ENCODE data around the gene SLCO4C1. TPM values are rescaled to one million over a fixed set of nuclear protein-coding genes. Genes with fewer than 3 reads are reported as not detected.

SLCO4C1 gene
- total RNA-seq, 4 donors from 2014 or later: not detected

DNA sequence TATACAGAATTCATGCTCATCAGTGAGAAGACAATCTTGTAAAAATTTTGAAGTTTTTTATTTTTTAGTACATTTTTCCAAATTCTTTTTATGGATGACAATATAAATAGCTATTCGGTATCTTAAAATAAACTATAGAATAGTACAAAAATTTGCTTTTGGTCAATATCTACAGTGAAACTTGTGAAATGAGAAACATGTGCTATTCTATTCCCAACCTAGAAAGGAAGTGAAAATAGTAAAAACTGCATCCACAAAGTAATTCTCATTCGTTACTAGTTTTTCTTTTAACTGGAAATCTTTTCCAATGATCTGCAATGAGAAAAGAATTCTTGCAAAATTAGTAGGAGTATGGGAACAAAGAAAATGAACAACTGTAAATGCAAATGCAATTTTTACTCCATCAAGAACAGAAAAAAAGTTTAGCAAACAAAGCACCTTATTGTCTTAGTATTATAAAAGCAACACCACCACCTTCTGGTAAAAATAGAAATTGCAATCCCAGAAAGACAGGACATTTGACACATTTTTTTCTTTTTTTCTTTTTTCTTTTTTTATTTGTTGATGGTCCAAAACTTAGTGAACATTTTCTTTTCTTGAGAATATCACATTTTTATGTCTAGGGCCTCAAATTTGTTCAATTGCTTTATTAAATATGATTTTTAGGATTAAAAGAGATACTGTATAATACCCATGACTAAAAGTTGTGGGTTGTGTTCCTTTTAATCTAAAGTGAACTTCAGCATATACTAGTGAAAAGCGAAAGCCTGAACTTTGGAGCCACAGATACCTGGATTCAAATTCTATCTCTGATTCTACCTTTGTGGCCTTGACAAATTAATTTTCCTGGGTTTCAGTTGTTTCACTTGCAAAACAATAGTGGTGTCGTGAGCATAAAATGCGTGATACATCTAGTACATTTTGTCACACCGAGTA, 72.3 kb downstream of the SLCO4C1 start:
- ATAC-seq (no peak), DNase-seq (no peak)
- peak in 1 of 5 experiments; percentile 32 for TF ChIP-seq CTCF (IDR thresholded peaks at IDR 0.05 in 4 of 5, conservative IDR thresholded peaks at IDR 0.05 in 1 of 5)
- TF ChIP-seq POLR2A (IDR thresholded peaks at IDR 0.05): no peak
- Histone ChIP-seq H3K27me3 (no peaks in the 10 kb centered on the region), H3K4me1 (no peaks in the 10 kb centered on the region), H3K4me3 (no peak overlapping the region), H3K36me3 (no peaks in the 10 kb centered on the region), H3K9me3 (no peaks in the 10 kb centered on the region), H3K27ac (no peak overlapping the region)
- in situ Hi-C loops (cut with MboI; ENCODE audit: low sequenced_read_pairs in 4 of 4): no loop called here
- intact Hi-C loops (cut with DNase I; ENCODE audit: low total_unique reads): no loop called here

DNA sequence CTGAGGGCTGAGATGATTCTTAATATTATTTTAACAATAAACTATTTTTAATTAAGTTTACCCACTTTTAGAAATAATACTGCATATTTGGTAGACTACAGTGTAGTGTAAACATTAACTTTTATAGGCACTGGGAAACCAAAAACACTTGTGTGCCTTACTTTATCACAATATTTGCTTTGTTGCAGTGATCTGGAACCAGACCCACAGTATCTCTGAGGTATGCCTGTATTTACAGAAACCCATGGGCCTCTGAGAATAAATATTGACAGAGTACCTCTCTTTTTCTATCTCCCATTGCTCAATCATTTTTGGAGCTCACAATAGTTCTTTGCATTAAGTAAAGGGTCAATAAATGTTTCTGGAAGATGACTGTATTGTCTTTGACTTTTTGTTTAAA, 73.3 kb downstream of the SLCO4C1 start:
- no peak for TF ChIP-seq CTCF (IDR thresholded peaks at IDR 0.05 in 4 of 5, conservative IDR thresholded peaks at IDR 0.05 in 1 of 5)
- Histone ChIP-seq H3K27me3 (no peaks in the 10 kb centered on the region), H3K9me3 (no peaks in the 10 kb centered on the region), H3K4me1 (no peaks in the 10 kb centered on the region), H3K4me3 (no peak overlapping the region), H3K36me3 (no peaks in the 10 kb centered on the region), H3K27ac (no peak overlapping the region)
- intact Hi-C loops (cut with DNase I; ENCODE audit: low total_unique reads): no loop called here
- ATAC-seq (no peak), DNase-seq (no peak)
- in situ Hi-C loops (cut with MboI; ENCODE audit: low sequenced_read_pairs in 4 of 4): no loop called here

GRCh38 chr5:102221949-102222348, 74.1 kb downstream of the SLCO4C1 start:
- H3K4me3 ChIP-seq: no peak overlapping the region
- H3K4me1 ChIP-seq: no peaks in the 10 kb centered on the region
- DNase-seq: no peak
- H3K9me3 ChIP-seq: no peaks in the 10 kb centered on the region
- intact Hi-C loops (cut with DNase I; ENCODE audit: low total_unique reads) (no loop called here), in situ Hi-C loops (cut with MboI; ENCODE audit: low sequenced_read_pairs in 4 of 4) (no loop called here)
- TF ChIP-seq POLR2A (IDR thresholded peaks at IDR 0.05) (no peak), CTCF (IDR thresholded peaks at IDR 0.05 in 4 of 5, conservative IDR thresholded peaks at IDR 0.05 in 1 of 5) (no peak)
- no peaks in the 10 kb centered on the region for H3K27me3 ChIP-seq
- no peak for ATAC-seq
- H3K36me3 ChIP-seq: no peaks in the 10 kb centered on the region
- H3K27ac ChIP-seq: no peak overlapping the region

DNA sequence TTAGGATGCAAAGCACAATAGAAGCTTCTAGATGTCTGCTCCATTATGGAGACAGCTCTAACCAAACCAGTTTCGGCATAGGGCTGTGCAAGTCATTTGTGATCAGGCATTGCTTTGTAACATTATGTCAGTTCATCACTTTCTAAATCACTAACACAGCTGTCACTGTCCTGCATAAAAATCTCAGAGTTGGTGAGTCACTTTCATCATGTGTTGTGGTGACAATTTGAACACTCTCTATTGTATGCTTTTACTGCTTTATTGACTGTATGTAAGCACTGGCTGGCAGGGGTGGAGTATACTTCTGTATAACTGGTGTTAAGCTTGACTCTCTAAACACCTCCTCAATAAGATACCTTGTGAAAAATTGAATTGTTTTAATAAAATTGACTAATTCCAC, 77.9 kb downstream of the SLCO4C1 start:
- no peak overlapping the region for H3K4me3 ChIP-seq
- TF ChIP-seq CTCF (IDR thresholded peaks at IDR 0.05 in 4 of 5, conservative IDR thresholded peaks at IDR 0.05 in 1 of 5) (no peak), POLR2A (IDR thresholded peaks at IDR 0.05) (no peak)
- in situ Hi-C loops (cut with MboI; ENCODE audit: low sequenced_read_pairs in 4 of 4) (no loop called here), intact Hi-C loops (cut with DNase I; ENCODE audit: low total_unique reads) (no loop called here)
- ATAC-seq (no peak), DNase-seq (no peak)
- H3K27me3 ChIP-seq: no peaks in the 10 kb centered on the region
- H3K36me3 ChIP-seq: no peaks in the 10 kb centered on the region
- H3K9me3 ChIP-seq: no peaks in the 10 kb centered on the region
- no peaks in the 10 kb centered on the region for H3K4me1 ChIP-seq
- no peak overlapping the region for H3K27ac ChIP-seq
